Colon (tissue), 2 donors: ENCODE measurements around the gene SMAGP.
"Not testable (repeated sequence)": the region's sequence is repeated elsewhere in the genome, so short reads cannot be mapped to it uniquely, and the experiment has no call there.

Source experiments
- FAIRE-seq: peaks from 2 replicates; lab custom pipeline; 2012; peaks lifted over from hg19 to GRCh38; lab: Jason Lieb, UNC
- donor health status: control.
- donor health status: control.

Gene SMAGP, protein sequence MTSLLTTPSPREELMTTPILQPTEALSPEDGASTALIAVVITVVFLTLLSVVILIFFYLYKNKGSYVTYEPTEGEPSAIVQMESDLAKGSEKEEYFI

DNA sequence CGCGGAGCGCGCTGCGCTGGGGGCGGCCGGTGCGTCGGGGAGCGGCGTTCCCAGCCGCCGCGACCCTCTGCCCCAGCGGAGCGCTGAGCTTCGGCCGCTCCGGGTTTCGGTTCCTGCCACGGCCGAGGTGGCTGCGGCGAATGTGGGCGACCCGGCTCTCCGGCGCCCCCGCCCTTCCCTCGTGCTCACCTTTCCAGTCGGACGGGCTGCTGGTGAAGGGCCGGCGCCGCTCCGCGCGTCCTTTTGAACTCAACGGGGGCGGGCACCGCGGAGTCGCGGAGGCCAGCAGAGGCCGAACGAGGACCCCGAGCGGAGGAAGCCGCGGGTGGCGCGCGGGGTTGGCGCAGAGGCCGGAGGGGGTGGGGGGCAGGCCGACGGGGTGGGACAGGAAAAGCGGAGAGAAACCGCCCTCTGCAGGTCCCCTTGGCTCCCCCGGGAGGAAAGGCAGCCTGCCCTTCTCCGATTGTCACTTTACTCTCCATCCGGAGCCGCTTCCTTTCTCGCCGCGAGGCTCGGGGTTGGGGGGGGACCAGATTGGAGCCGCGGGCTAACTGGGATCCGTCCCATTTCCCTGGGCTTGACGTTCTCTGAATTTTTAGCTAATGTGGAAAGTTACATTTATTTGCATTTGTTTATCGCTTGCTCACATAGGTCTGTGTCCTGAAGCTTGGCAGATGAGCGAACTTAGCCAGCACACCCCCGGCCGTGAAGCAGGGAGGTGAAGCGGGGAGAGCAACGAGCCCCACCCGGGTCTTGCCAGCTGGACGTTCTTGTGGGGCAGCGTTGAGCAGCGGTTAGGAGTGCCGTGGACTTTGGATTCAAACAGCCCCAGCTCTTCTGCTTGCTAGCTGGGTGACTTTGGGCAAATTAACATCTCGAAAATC lies at the start of gene SMAGP:
SMAGP (minus strand) TSS at position 349 of the 884 bp plus-strand sequence. CDS start 1,137 bp downstream, outside the sequence.
- FAIRE-seq: no peak

- FAIRE-seq: no peak
Measured at GRCh38 chr12:51318846-51319599, 48.8 kb upstream of the SMAGP start.

DNA sequence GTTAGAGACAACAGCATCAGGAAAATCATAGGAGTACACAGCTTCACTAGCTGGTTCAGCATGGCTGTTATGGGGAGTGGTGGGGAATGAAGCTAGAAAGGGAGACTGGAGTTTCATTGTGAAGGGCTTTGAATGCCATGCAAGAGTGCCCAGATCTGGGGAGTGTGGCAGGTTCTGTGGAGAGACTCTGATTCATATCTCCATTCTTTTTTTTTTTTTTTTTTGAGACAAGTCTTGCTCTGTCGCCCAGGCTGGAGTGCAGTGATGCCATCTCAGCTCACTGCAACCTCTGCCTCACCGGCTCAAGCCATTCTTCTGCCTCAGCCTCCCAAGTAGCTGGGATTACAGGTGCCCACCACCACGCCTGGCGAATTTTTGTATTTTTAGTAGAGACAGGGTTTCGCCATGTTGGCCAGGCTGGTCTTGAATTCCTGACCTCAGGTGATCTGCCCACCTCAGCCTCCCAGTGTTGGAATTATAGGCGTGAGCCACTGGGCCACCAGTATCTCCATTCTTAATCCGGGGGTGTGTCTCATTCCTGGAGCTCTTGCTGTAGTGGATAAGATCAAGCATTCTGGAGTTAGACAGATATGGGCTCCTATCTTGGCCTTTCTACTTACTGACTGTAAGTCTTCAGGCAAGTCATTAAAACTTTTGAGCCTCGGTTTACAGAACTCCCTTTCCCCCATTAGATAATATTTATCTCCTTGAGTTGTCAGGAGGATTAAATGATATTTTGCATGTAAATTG lies 48.0 kb upstream of the SMAGP start:
- FAIRE-seq: not testable (repeated sequence)

DNA sequence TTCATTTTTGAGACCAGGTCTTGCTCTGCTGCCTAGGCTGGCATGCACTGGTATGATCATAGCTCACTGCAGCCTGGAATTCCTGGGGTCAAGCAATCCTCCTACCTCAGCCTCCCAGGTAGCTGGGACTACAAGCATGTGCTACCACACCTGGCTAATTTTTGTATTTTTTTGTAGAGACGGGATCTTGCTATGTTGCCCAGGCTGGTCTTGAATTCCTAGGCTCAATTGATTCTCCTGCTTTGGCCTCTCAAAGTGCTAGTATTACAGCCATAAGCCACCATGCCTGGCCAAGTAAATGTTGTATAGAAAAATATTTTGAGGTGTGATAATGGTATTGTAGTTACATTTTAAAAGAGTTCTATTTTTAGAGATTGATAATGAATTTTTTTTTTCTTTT lies 41.2 kb upstream of the SMAGP start:
- FAIRE-seq: no peak

- no peak for FAIRE-seq
Measured at GRCh38 chr12:51307655-51308593, 37.7 kb upstream of the SMAGP start.

DNA sequence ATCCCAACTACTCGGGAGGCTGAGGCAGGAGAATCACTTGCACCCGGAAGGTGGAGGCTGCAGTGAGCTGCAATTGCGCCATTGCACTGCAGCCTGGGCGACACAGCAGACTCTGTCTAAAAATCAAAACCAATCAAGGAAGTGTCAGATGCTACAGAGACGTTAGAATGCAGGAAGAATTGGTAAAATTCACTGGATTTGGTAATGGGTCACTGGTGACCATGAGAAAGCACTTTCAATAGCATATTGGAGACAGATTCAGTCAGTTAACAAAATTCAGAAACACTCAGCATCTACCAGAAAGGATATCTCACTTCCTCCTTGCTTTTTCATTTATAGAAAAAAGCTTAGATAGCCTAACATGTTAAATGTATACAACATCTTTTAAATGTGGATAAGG lies 36.3 kb upstream of the SMAGP start:
- no peak for FAIRE-seq

GRCh38 chr12:51300768-51301167 lies 30.6 kb upstream of the SMAGP start:
- FAIRE-seq: not testable (repeated sequence)

DNA sequence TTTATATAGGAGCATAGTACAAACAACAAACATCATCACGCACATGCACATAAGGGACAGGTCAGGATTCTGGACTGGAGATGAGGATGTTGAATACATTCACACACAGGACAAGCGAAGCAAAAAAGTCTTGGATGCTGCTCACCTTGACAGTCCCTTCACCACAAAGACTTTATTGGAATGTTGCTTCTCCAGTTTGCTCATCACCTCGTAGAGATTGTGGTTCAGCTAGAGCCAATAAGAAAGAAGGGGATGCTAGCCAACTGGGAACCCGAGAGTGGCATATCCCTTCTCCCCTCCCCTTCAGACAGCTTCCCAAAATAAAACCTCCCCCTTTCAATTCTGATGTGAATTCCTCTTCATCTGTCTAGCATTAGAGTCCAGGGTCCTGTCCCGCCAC lies 25.4 kb upstream of the SMAGP start:
- no peak for FAIRE-seq

GRCh38 chr12:51294097-51294496 lies 23.9 kb upstream of the SMAGP start:
- FAIRE-seq: not testable (repeated sequence)

GRCh38 chr12:51293696-51294095 lies 23.5 kb upstream of the SMAGP start:
- no peak for FAIRE-seq

DNA sequence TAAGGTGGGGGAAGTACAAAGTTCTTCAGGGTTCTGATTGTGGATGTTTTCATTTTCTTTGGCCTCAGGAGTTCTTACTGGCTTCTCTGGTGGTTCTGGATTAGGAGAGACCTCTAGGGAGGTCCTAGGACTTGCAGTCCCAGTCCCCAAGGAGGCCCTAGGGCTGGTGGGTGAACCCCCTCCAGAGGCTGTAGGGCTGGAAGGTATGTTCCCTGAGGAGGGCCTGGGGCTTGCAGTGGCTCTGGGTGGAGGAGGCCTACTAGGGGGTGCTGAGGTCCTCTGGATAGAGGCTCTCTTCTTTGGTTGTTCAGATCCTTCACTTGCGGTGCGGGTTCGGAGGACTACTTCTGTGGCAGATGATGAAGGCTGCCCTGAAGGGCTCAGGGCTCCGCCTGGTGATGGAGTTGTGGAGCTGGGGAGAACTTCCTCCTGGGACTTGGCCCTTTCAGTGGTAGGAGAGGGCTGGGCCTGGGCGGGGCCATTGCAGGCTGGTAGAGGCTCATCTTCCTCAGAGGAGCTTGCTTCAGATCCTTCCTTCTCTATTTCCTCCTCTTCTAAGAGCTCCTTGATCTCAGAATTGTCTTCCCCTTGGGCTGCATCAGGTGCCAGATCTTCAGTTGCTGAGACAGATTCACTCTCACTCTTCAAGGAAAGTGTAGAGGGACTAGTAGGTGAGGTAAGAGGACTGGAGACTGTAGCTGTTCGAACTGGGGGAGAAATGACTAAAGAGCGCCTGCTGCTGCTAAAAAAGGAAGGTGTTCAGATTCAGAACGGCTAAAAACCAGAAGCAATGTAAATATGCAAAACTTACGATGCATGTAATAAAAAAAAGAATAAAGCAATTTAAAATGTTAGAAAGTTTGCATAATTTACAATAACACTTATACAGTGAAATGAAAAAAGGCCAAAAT lies 21.6 kb upstream of the SMAGP start:
- not testable (repeated sequence) for FAIRE-seq

DNA sequence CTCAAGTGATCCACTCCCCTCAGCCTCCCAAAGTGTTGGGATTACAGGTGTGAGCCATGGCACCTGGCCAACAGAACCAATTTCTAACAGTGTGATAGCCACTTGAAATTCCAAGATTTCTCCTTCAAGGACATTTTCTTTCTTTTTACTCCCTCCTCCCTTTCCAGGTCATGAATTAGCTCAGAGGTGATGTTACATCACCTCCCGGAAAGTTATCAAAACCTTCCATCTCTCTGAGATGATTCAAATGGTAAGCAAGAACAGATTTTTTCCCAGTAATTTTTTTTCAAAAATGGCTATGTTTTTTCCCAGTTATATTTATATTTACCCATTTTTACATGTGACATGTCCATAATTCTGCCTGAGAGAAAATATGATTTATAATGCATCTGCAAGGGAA lies 15.6 kb upstream of the SMAGP start:
- FAIRE-seq: no peak

GRCh38 chr12:51281202-51281924 lies 11.1 kb upstream of the SMAGP start:
- no peak for FAIRE-seq

- no peak for FAIRE-seq
Measured at GRCh38 chr12:51275088-51275487, 4.9 kb upstream of the SMAGP start.

- not testable (repeated sequence) for FAIRE-seq
Measured at GRCh38 chr12:51272810-51273209, 2.6 kb upstream of the SMAGP start.

DNA sequence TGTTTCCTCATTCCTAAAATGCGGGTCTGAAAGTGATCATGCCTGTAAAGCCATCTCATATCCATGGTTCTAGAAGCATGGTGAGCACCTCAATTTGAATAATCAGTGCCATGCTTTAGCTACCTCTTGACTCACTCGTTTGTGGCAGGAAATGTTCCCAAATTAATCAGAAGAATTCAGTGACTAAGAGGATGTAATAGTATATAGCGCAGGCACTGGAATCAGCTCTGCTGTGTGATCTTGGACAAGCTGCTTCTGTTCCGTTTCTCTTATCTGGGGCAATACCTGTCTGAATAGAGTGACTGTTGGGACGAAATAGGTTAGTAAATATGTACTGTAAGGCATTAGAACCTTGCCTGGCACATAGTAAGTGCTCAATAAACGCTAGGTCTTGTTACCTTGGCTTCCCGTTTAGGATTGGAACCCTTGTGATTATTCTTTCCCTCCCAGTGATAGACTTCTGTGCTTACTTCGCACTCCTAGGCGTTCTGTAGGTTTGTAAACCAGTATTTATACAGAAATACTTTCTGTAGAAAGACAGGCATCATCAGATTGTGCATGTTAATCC lies 820 bp upstream of the SMAGP start:
- FAIRE-seq: no peak

DNA sequence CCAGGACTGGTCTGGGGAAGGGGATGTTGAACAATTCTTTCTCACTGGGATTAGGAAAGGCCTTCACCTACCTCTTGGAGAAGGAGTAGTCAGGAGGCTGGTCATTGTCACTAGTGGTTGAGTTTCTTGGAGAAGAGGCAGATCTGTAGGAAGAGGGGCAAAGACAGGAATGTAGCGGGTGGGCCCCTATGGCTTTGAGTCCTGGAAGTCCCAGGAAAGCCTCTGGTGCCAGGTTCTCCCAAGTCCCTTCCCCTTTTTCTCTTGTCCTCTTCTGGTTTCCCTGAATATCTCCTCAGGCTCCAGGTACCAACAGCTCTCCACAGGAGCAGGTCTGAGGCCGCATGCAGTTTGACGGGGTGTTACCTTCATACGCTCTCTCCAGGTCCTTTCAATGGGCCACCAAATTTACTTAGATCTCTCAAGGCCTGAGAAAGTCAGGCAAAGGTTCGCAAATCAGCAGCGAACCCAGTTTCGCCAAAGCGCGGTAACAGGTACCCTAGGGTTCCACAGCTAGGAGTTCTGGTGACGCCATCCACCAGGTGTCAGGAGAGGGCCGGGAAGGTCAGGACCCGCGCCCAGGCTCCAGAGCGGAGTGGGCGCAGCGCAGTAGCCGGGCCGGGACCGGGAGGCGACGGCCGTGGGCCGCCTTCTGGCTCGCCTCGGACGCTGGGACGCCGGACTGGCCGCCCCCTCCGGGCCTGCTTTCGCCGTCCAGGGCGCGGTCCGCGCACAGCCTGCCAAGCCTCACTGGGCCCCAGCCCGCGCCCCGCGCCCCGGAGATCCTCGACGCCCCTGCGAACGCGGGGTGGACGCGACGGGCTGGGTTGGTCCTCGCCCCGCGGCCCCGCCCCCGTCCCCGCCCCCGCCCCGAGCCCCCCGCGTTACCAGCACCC lies 795 bp downstream of the SMAGP start:
- no peak for FAIRE-seq

- no peak for FAIRE-seq
Measured at GRCh38 chr12:51265024-51265423, 5.2 kb downstream of the SMAGP start.
